ENCODE results near the gene CCL16.
"Not testable (repeated sequence)": the region's sequence is repeated elsewhere in the genome, so short reads cannot be mapped to it uniquely, and the experiment has no call there.

Gene CCL16

GRCh38 chr17:35981246-35981645, at the start of gene CCL16:
TSS of gene CCL16 (minus strand) at chr17:35981497. CDS start at chr17:35981420, 77 bp downstream.
- DNase-seq: no peak

- no peak for DNase-seq
Measured at GRCh38 chr17:36030956-36031355, 49.7 kb upstream of the CCL16 start.

GRCh38 chr17:36027761-36028160, 46.5 kb upstream of the CCL16 start:
- DNase-seq: no peak

GRCh38 chr17:36024106-36024869, 43.0 kb upstream of the CCL16 start:
- no peak for DNase-seq

- DNase-seq: no peak
Measured at GRCh38 chr17:36019423-36019822, 38.1 kb upstream of the CCL16 start.

GRCh38 chr17:36017799-36018198, 36.5 kb upstream of the CCL16 start, which contains the start of gene CCL23:
TSS of gene CCL23 (minus strand) at chr17:36017972. CDS start at chr17:36017897, 75 bp downstream.
- DNase-seq: no peak

GRCh38 chr17:36016555-36016954, 35.3 kb upstream of the CCL16 start:
- no peak for DNase-seq

GRCh38 chr17:36015895-36016294, 34.6 kb upstream of the CCL16 start:
- DNase-seq: not testable (repeated sequence)

- DNase-seq: no peak
Measured at GRCh38 chr17:36014946-36015345, 33.6 kb upstream of the CCL16 start.

GRCh38 chr17:36011201-36011600, 29.9 kb upstream of the CCL16 start:
- DNase-seq: no peak

GRCh38 chr17:36008998-36009665, 27.8 kb upstream of the CCL16 start:
- no peak for DNase-seq

- DNase-seq: no peak
Measured at GRCh38 chr17:36004594-36005108, 23.4 kb upstream of the CCL16 start.

- no peak for DNase-seq
Measured at GRCh38 chr17:36002631-36003030, 21.3 kb upstream of the CCL16 start.

- DNase-seq: no peak
Measured at GRCh38 chr17:36001862-36002603, 20.7 kb upstream of the CCL16 start.

GRCh38 chr17:36001110-36001771, 19.9 kb upstream of the CCL16 start, which contains the start of gene CCL15:
TSS of gene CCL15 (minus strand) at chr17:36001553. CDS start at chr17:36001492, 61 bp downstream.
- DNase-seq: no peak

GRCh38 chr17:36000732-36001109, 19.4 kb upstream of the CCL16 start:
- DNase-seq: no peak

- no peak for DNase-seq
Measured at GRCh38 chr17:35998756-35999155, 17.5 kb upstream of the CCL16 start.

GRCh38 chr17:35998018-35998545, 16.8 kb upstream of the CCL16 start:
- no peak for DNase-seq

GRCh38 chr17:35995346-35995745, 14.0 kb upstream of the CCL16 start:
- DNase-seq: not testable (repeated sequence)

GRCh38 chr17:35991075-35991474, 9.8 kb upstream of the CCL16 start:
- DNase-seq: no peak

GRCh38 chr17:35988164-35988563, 6.9 kb upstream of the CCL16 start:
- DNase-seq: no peak

GRCh38 chr17:35986643-35987042, 5.3 kb upstream of the CCL16 start, which contains the start of gene CCL14:
TSS of gene CCL14 (minus strand) at chr17:35986729. CDS start at chr17:35986649, 80 bp downstream.
- DNase-seq: no peak
